ENCODE measurements around the gene C10orf90.

C10orf90 gene

DNA sequence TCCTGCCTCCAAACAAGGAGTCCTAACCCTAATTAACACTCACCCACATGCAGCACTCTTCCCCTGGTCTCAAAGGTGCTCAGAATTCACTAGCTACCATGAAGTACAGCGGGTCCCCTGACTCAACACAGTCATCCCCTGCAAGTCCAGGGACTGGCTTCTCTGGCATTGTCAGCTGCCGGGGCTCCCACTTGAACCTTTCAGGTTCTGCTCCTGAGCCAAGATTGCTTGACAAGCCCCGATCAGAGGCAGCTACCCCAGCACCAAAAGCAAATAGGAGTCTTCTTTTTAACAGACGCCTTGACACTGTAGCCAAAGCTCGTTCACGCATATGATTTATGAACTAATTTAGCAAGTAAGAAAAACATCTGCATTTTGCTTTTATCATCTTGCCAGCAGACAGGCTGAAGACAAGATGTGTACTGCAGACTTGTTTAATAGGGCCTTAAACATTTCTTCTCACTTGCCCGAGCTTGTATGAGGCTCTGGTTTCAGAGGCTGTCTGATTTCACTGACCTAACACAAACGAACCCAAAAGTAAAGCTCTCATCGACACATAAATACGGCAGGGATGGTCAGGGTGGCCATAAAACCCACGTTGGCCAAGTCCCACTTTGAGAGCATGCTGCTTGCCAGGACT is 214.6 kb downstream of the C10orf90 start:
- TF ChIP-seq, protein P1, sequence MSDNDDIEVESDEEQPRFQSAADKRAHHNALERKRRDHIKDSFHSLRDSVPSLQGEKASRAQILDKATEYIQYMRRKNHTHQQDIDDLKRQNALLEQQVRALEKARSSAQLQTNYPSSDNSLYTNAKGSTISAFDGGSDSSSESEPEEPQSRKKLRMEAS (IDR thresholded peaks at IDR 0.05; ENCODE audit: low read depth, low read length), result no peak
- TF ChIP-seq CTCF (IDR thresholded peaks at IDR 0.05; ENCODE audit: low read depth, low read length) (no peak), POLR2A (IDR thresholded peaks at IDR 0.05; ENCODE audit: extremely low read depth, insufficient read length) (no peak), MYC (IDR thresholded peaks at IDR 0.05; ENCODE audit: low read depth, low read length) (no peak)
- DNase-seq (ENCODE audit: low read depth), result no peak
- no peak overlapping the region for H3K4me3 ChIP-seq (ENCODE audit: low read depth, low read length)

DNA sequence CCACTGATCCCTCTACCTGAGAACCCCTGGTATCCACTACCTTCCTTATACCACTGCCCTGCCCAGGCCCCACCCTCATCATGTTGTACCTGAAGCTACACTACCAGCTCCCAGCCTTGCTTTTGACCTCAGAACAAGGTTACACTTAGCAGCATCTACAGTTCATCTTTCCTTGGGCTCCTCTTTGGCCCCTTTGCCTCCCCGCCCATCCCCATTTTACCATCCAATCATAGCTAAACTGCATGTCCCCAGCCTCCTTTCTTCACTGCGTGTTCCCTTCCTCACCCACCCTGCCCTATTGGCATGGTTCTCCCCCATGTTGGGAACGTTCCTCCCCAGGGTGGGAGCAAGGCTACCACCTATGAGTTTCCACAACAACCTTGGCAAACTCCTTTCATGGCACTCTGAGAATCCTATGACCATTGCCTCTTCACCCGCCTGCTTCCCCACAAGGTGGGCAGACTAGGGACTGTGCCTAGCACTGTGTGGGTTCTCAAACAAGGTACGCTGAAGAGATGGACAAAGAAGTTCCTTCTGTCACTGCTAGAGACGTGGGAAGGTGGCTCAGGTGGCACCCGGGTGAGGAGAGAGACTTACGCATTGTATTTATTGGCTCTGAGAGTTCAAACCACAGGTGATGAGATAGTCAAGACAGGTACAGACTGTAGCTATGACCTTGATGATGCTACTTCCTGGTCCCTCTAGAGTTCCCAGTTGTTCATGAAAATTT is 215.3 kb downstream of the C10orf90 start:
- no peak for TF ChIP-seq MYC (IDR thresholded peaks at IDR 0.05; ENCODE audit: low read depth, low read length)
- TF ChIP-seq POLR2A (IDR thresholded peaks at IDR 0.05; ENCODE audit: extremely low read depth, insufficient read length), result no peak
- TF ChIP-seq, protein P1 (IDR thresholded peaks at IDR 0.05; ENCODE audit: low read depth, low read length), result no peak
- no peak for TF ChIP-seq CTCF (IDR thresholded peaks at IDR 0.05; ENCODE audit: low read depth, low read length)
- no peak for DNase-seq (ENCODE audit: low read depth)
- no peak overlapping the region for H3K4me3 ChIP-seq (ENCODE audit: low read depth, low read length)

DNA sequence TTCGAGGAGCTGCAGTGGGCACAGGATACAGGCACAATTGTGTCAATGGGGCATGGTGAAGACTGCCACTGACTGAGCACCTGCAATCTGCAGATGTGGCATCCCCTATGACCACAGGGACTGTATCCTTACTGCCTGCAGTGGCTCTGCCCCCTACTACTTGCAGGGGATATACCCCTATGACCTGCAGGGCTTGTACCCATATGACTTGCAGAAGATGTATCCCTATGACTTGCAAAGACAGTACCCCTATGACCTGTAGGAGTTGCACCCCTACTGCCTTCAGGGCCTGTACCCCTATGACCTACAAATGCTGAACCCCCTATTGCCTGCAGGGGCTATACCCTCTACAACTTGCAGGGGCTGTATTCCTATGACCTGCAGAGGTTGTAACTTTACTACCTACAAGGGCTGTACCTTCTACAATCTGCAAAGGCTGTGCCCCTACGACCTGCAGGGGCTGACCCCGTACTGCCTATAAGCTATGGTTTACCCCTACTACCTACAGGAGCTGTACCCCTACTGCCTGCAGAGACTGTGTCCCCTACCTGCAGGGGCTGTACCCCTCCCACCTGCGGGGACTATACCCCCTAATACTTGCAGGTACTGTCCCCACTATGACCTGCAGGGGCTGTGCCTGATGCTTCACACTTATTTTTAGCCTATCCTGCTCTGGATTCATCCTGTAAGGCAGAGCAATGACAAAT is 216.3 kb downstream of the C10orf90 start:
- no peak overlapping the region for H3K4me3 ChIP-seq (ENCODE audit: low read depth, low read length)
- TF ChIP-seq MYC (IDR thresholded peaks at IDR 0.05; ENCODE audit: low read depth, low read length) (no peak), POLR2A (IDR thresholded peaks at IDR 0.05; ENCODE audit: extremely low read depth, insufficient read length) (no peak), CTCF (IDR thresholded peaks at IDR 0.05; ENCODE audit: low read depth, low read length) (no peak)
- TF ChIP-seq, protein P1 (IDR thresholded peaks at IDR 0.05; ENCODE audit: low read depth, low read length), result no peak
- no peak for DNase-seq (ENCODE audit: low read depth)

GRCh38 chr10:126452245-126452644 is 218.2 kb downstream of the C10orf90 start:
- TF ChIP-seq CTCF (IDR thresholded peaks at IDR 0.05; ENCODE audit: low read depth, low read length), result no peak
- TF ChIP-seq MYC (IDR thresholded peaks at IDR 0.05; ENCODE audit: low read depth, low read length), result no peak
- TF ChIP-seq POLR2A (IDR thresholded peaks at IDR 0.05; ENCODE audit: extremely low read depth, insufficient read length), result no peak
- TF ChIP-seq, protein P1 (IDR thresholded peaks at IDR 0.05; ENCODE audit: low read depth, low read length), result no peak
- DNase-seq (ENCODE audit: low read depth), result no peak
- no peak overlapping the region for H3K4me3 ChIP-seq (ENCODE audit: low read depth, low read length)

DNA sequence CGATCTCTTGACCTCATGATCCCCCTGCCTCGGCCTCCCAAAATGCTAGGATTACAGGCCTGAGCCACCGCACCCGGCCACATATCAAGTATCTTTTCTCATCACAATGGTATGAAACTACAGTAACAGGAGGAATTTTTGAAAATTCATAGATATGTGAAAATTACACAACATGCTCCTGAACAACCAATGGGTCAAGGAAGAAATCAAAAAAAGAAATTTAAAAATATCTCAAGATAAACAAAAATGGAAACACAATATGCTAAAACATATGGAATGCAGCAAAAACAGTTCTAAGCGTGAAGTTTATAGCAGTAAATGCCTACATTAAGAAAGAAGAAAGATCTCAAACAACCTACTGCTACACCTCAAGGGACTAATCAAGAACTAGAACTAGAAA is 222.4 kb downstream of the C10orf90 start:
- no peak for DNase-seq (ENCODE audit: low read depth)
- H3K4me3 ChIP-seq (ENCODE audit: low read depth, low read length), result no peak overlapping the region
- no peak for TF ChIP-seq MYC (IDR thresholded peaks at IDR 0.05; ENCODE audit: low read depth, low read length)
- TF ChIP-seq POLR2A (IDR thresholded peaks at IDR 0.05; ENCODE audit: extremely low read depth, insufficient read length), result no peak
- TF ChIP-seq, protein P1 (IDR thresholded peaks at IDR 0.05; ENCODE audit: low read depth, low read length), result no peak
- TF ChIP-seq CTCF (IDR thresholded peaks at IDR 0.05; ENCODE audit: low read depth, low read length), result no peak
